Fibroblast of lung (primary cell): ENCODE data around the gene HGF. TPM values are rescaled to one million over a fixed set of nuclear protein-coding genes. Genes with fewer than 3 reads are reported as not detected.

ENCODE experiments used
- DNase-seq, 2 donors: peaks; one replicate each; pipeline versions ENCODE4 v3.0.0 to v3.0.0-alpha.2; 2010; ENCODE audit warnings: low read depth in 2 of 2
- H2AFZ ChIP-seq: 2 replicates; pipeline ENCODE4 v1.5.1; 2012; ENCODE audit warnings: low read length, control low read depth, inconsistent platforms
- H3K27ac ChIP-seq: 2 replicates; pipeline ENCODE4 v1.5.1; 2011; ENCODE audit warnings: low read length, control low read depth; ENCODE audit not compliant: insufficient read depth
- H3K27me3 ChIP-seq: 2 replicates; pipeline ENCODE4 v1.5.1; 2011; ENCODE audit warnings: mild to moderate bottlenecking, low read length; ENCODE audit not compliant: control insufficient read depth, insufficient read depth
- H3K36me3 ChIP-seq: 2 replicates; pipeline ENCODE4 v1.5.1; 2011; ENCODE audit warnings: low read length; ENCODE audit not compliant: control insufficient read depth, insufficient read depth
- H3K4me1 ChIP-seq: 2 replicates; pipeline ENCODE4 v1.5.1; 2011; ENCODE audit warnings: low read length; ENCODE audit not compliant: control insufficient read depth, insufficient read depth; ENCODE audit errors: extremely low read depth
- H3K4me2 ChIP-seq: 2 replicates; pipeline ENCODE4 v1.5.1; 2011; ENCODE audit warnings: low read length, control low read depth; ENCODE audit not compliant: insufficient read depth; ENCODE audit errors: extremely low read depth
- H3K4me3 ChIP-seq, 4 experiments: fragments of 200-600 bp in 1 of 4; sonication (generic) in 1 of 4; replicated peaks in 1 of 4; 2 replicates each; pipeline ENCODE4 v1.5.1; 2011 to 2016; ENCODE audit warnings: low read length in 4 of 4, low read depth in 3 of 4, mild to moderate bottlenecking in 3 of 4, control low read depth in 2 of 4, inconsistent platforms in 1 of 4, mixed read lengths in 1 of 4; ENCODE audit not compliant: insufficient read depth in 1 of 4; ENCODE audit errors: control extremely low read depth in 1 of 4
- H3K79me2 ChIP-seq: 2 replicates; pipeline ENCODE4 v1.5.1; 2012; ENCODE audit warnings: mild to moderate bottlenecking, low read length, inconsistent platforms; ENCODE audit not compliant: control insufficient read depth, insufficient read depth
- H3K9ac ChIP-seq: 2 replicates; pipeline ENCODE4 v1.5.1; 2011; ENCODE audit warnings: mild to moderate bottlenecking, low read length, control low read depth; ENCODE audit not compliant: insufficient read depth
- H3K9me3 ChIP-seq: 2 replicates; pipeline ENCODE4 v1.5.1; 2012; ENCODE audit warnings: low read depth, low read length; ENCODE audit not compliant: control insufficient read depth, insufficient read depth
- H4K20me1 ChIP-seq: 2 replicates; pipeline ENCODE4 v1.5.1; 2011; ENCODE audit warnings: low read length; ENCODE audit not compliant: control insufficient read depth, insufficient read depth; ENCODE audit errors: extremely low read depth
- CTCF ChIP-seq, 2 donors: IDR thresholded peaks in 1 of 2; conservative IDR thresholded peaks in 1 of 2; 1 replicate in 1 of 2; 2 replicates in 1 of 2; pipeline ENCODE4 v1.5.1; 2011 to 2012; ENCODE audit warnings: low read length in 2 of 2, control low read depth in 1 of 2, inconsistent platforms in 1 of 2, low read depth in 1 of 2, mild to moderate bottlenecking in 1 of 2
- EZH2 ChIP-seq: IDR thresholded peaks from 2 replicates; pipeline ENCODE4 v1.5.1; 2012; ENCODE audit warnings: low read length, control low read depth, mild to moderate bottlenecking; ENCODE audit errors: missing control alignments
- polyA plus RNA-seq, 2 donors: library from polyadenylated mRNA; depleted of rRNA in 1 of 2; stranded (reverse) in 1 of 2; unstranded in 1 of 2; fragments of >200 nt; gene quantifications; 2 replicates each; pipeline ENCODE4 v1.2.1, GENCODE V29; 2011 to 2012; ENCODE audit warnings: missing spikeins in 1 of 2
- total RNA-seq: library from RNA; depleted of rRNA; stranded (reverse); fragments of >200 nt; gene quantifications from 2 replicates; pipeline ENCODE4 v1.2.1, GENCODE V29; 2014

Gene HGF
- total and polyA plus RNA-seq, 2 donors (not counting 1 experiment from before 2014, with no cell fraction given), result 212 to 243 TPM

GRCh38 chr7:81774551-81774950, 4.7 kb upstream of the HGF start:
- Histone ChIP-seq H3K4me1 (peaks cover 7% of the 10 kb centered on the region), H3K9ac (no peak overlapping the region), H3K36me3 (no peaks in the 10 kb centered on the region), H3K4me2 (no peak overlapping the region), H3K27ac (no peak overlapping the region), H3K27me3 (no peaks in the 10 kb centered on the region), H3K4me3 (no peak overlapping the region), H3K9me3 (no peaks in the 10 kb centered on the region), H4K20me1 (no peaks in the 10 kb centered on the region), H3K79me2 (peaks cover 3% of the 10 kb centered on the region), H2AFZ (no peak overlapping the region)
- peak in 1 of 2 donors; percentile 46 for DNase-seq
- TF ChIP-seq CTCF (conservative IDR thresholded peaks at IDR 0.05 in 1 of 2, IDR thresholded peaks at IDR 0.05 in 1 of 2; ENCODE audit: low read depth in 1 of 2, low read length in 2 of 2) (no peak), EZH2 (no peak)

GRCh38 chr7:81770728-81771223, 929 bp upstream of the HGF start:
- Histone ChIP-seq H4K20me1 (no peaks in the 10 kb centered on the region), H3K27me3 (no peaks in the 10 kb centered on the region), H3K4me1 (peaks cover 9% of the 10 kb centered on the region), H2AFZ (peak overlapping the region; percentile 66), H3K9ac (no peak overlapping the region), H3K79me2 (peaks cover 41% of the 10 kb centered on the region), H3K4me2 (no peak overlapping the region), H3K4me3 (no peak overlapping the region), H3K9me3 (no peaks in the 10 kb centered on the region), H3K36me3 (no peaks in the 10 kb centered on the region), H3K27ac (no peak overlapping the region)
- DNase-seq, result no peak
- TF ChIP-seq CTCF (conservative IDR thresholded peaks at IDR 0.05 in 1 of 2, IDR thresholded peaks at IDR 0.05 in 1 of 2; ENCODE audit: low read depth in 1 of 2, low read length in 2 of 2) (no peak), EZH2 (no peak)

GRCh38 chr7:81768951-81769778, 682 bp downstream of the HGF start:
- no peaks in the 10 kb centered on the region for H3K9me3 ChIP-seq
- TF ChIP-seq EZH2 (no peak), CTCF (conservative IDR thresholded peaks at IDR 0.05 in 1 of 2, IDR thresholded peaks at IDR 0.05 in 1 of 2; ENCODE audit: low read depth in 1 of 2, low read length in 2 of 2) (no peak)
- H3K36me3 ChIP-seq, result no peaks in the 10 kb centered on the region
- no peaks in the 10 kb centered on the region for H3K27me3 ChIP-seq
- H3K9ac ChIP-seq, result peak overlapping the region; percentile 49
- peaks cover 9% of the 10 kb centered on the region for H3K4me1 ChIP-seq
- no peak for DNase-seq
- peak overlapping the region; percentile 65 to 92 (median 77) for H3K4me3 ChIP-seq
- H3K4me2 ChIP-seq, result peak overlapping the region; percentile 70
- peaks cover 56% of the 10 kb centered on the region for H3K79me2 ChIP-seq
- peak overlapping the region; percentile 17 for H2AFZ ChIP-seq
- peak overlapping the region; percentile 49 for H3K27ac ChIP-seq
- H4K20me1 ChIP-seq, result no peaks in the 10 kb centered on the region
